Keratinocyte (primary cell): ENCODE results near the gene TP73. TPM values are rescaled to one million over a fixed set of nuclear protein-coding genes. Genes with fewer than 3 reads are reported as not detected.

Experiments
- DNase-seq: peaks from one replicate; pipeline ENCODE4 v3.0.0-alpha.2; 2011; ENCODE audit warnings: low read depth, missing footprints, low spot score
- FAIRE-seq: peaks from 2 replicates; lab custom pipeline; 2011; peaks lifted over from hg19 to GRCh38; lab: Jason Lieb, UNC
- H2AFZ ChIP-seq: 2 replicates; pipeline ENCODE4 v1.6.0; 2012; ENCODE audit warnings: low read length, control low read depth, inconsistent platforms; ENCODE audit not compliant: control insufficient read depth
- H3K27ac ChIP-seq: 2 replicates; pipeline ENCODE4 v1.5.1; 2011; ENCODE audit warnings: low read length; ENCODE audit not compliant: control insufficient read depth, insufficient read depth
- H3K27me3 ChIP-seq: 3 replicates; pipeline ENCODE4 v1.6.0; 2011; ENCODE audit warnings: low read length; ENCODE audit not compliant: control insufficient read depth, insufficient read depth; ENCODE audit errors: extremely low read depth
- H3K36me3 ChIP-seq, 2 experiments: 2 replicates in 1 of 2; 3 replicates in 1 of 2; pipeline ENCODE4 v1.5.1; 2011; ENCODE audit warnings: low read length in 2 of 2, mild to moderate bottlenecking in 1 of 2; ENCODE audit not compliant: control insufficient read depth in 2 of 2, insufficient read depth in 2 of 2; ENCODE audit errors: extremely low read depth in 1 of 2
- H3K4me1 ChIP-seq: 3 replicates; pipeline ENCODE4 v1.5.1; 2011; ENCODE audit warnings: low read length; ENCODE audit not compliant: control insufficient read depth, insufficient read depth; ENCODE audit errors: extremely low read depth
- H3K4me2 ChIP-seq: 3 replicates; pipeline ENCODE4 v1.6.0; 2011; ENCODE audit warnings: low read depth, low read length; ENCODE audit not compliant: control insufficient read depth, insufficient read depth; ENCODE audit errors: extremely low read depth
- H3K4me3 ChIP-seq, 3 experiments: fragments of 200-600 bp in 1 of 3; sonication (generic) in 1 of 3; 2 replicates in 2 of 3; 3 replicates in 1 of 3; pipeline ENCODE4 v1.5.1; 2011 to 2016; ENCODE audit warnings: low read length in 3 of 3, mild to moderate bottlenecking in 3 of 3, control low read depth in 2 of 3, inconsistent platforms in 1 of 3, low read depth in 1 of 3, mixed read lengths in 1 of 3, mixed run types in 1 of 3, moderate library complexity in 1 of 3; ENCODE audit not compliant: control insufficient read depth in 2 of 3, insufficient read depth in 2 of 3; ENCODE audit errors: extremely low read depth in 1 of 3
- H3K79me2 ChIP-seq: 2 replicates; pipeline ENCODE4 v1.6.0; 2012; ENCODE audit warnings: low read length; ENCODE audit not compliant: control insufficient read depth, insufficient read depth
- H3K9ac ChIP-seq: 3 replicates; pipeline ENCODE4 v1.6.0; 2011; ENCODE audit warnings: low read length; ENCODE audit not compliant: control insufficient read depth, insufficient read depth; ENCODE audit errors: extremely low read depth
- H3K9me1 ChIP-seq: 3 replicates; pipeline ENCODE4 v1.6.0; 2011; ENCODE audit warnings: low read length; ENCODE audit not compliant: control insufficient read depth, insufficient read depth; ENCODE audit errors: extremely low read depth
- H3K9me3 ChIP-seq: 2 replicates; pipeline ENCODE4 v1.5.1; 2012; ENCODE audit warnings: low read depth, low read length; ENCODE audit not compliant: control insufficient read depth
- H4K20me1 ChIP-seq: 3 replicates; pipeline ENCODE4 v1.6.0; 2011; ENCODE audit warnings: low read length; ENCODE audit not compliant: control insufficient read depth, insufficient read depth; ENCODE audit errors: extremely low read depth
- EZH2 ChIP-seq: IDR thresholded peaks from one replicate; pipeline ENCODE4 v1.6.1; 2012; ENCODE audit warnings: inconsistent platforms, mild to moderate bottlenecking, low read length, moderate library complexity
- dilution Hi-C: fragments of 300-500 bp; cut with MboI; formaldehyde crosslinking; loops from one replicate; pipeline ENCODE4 v1.7.0; 2020; ENCODE audit warnings: low sequenced_read_pairs; ENCODE audit not compliant: extremely low pct_ligation_motif_present
- polyA plus RNA-seq, 5 experiments: library from polyadenylated mRNA; depleted of rRNA in 3 of 5; stranded (reverse) in 3 of 5; stranded (forward) in 1 of 5; unstranded in 1 of 5; fragments of >200 nt; gene quantifications; 1 replicate in 1 of 5; 2 replicates in 3 of 5; 3 replicates in 1 of 5; pipeline versions ENCODE4 v1.2.1 to v1.2.3, GENCODE V29; 2011 to 2012; ENCODE audit warnings: missing spikeins in 2 of 5, low read depth in 1 of 5, low replicate concordance in 1 of 5
- TF ChIP-seq, protein P1 (sequence below), 3 experiments: IDR thresholded peaks in 1 of 3; conservative IDR thresholded peaks in 1 of 3; optimal IDR thresholded peaks in 1 of 3; 2 replicates in 2 of 3; 3 replicates in 1 of 3; pipeline versions ENCODE3 to v1.5.1; 2011; ENCODE audit warnings: low read length in 3 of 3, mild to moderate bottlenecking in 3 of 3, moderate library complexity in 2 of 3, control low read depth in 1 of 3, inconsistent platforms in 1 of 3; ENCODE audit not compliant: insufficient read depth in 2 of 3; ENCODE audit errors: extremely low read depth in 1 of 3

Gene TP73
- polyA plus RNA-seq, 1 donor (not counting 4 experiments of a cell fraction or from before 2014, with no cell fraction given), result 0.14 TPM

DNA sequence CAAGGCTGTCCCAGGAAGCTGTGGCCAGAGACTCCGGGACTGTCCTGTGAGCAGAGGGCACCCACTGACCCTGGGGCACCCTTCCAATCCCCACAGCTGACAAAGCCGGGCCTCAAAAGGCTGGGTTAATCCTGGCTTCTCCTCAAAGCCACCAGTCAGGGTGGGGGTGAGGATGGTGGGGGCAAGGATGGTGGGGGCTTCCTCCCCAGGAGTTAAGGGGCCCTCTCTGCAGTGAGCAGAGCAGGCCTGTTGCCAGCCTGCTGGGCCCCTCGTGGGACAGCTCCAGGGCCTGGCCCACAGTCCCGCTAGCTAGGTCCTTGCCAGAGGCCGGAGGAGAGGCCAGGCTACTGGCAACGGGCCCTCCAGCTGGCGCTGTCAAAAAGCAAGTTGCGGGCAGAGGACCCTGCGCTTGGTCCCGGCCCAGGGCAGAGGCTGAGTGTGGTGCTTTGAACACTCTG lies 62.0 kb downstream of the TP73 start:
- H3K4me3 ChIP-seq, result no peak overlapping the region
- H3K27ac ChIP-seq, result no peak overlapping the region
- no peak for FAIRE-seq
- H3K79me2 ChIP-seq, result no peaks in the 10 kb centered on the region
- peaks cover 2% of the 10 kb centered on the region for H3K9me1 ChIP-seq
- DNase-seq, result no peak
- H3K36me3 ChIP-seq, result no peaks in the 10 kb centered on the region
- dilution Hi-C loops, result no loop called here
- H2AFZ ChIP-seq, result no peak overlapping the region
- no peak overlapping the region for H3K4me2 ChIP-seq
- H3K9ac ChIP-seq, result no peak overlapping the region
- H3K4me1 ChIP-seq, result peaks cover 48% of the 10 kb centered on the region
- no peak for TF ChIP-seq EZH2
- TF ChIP-seq, protein P1, sequence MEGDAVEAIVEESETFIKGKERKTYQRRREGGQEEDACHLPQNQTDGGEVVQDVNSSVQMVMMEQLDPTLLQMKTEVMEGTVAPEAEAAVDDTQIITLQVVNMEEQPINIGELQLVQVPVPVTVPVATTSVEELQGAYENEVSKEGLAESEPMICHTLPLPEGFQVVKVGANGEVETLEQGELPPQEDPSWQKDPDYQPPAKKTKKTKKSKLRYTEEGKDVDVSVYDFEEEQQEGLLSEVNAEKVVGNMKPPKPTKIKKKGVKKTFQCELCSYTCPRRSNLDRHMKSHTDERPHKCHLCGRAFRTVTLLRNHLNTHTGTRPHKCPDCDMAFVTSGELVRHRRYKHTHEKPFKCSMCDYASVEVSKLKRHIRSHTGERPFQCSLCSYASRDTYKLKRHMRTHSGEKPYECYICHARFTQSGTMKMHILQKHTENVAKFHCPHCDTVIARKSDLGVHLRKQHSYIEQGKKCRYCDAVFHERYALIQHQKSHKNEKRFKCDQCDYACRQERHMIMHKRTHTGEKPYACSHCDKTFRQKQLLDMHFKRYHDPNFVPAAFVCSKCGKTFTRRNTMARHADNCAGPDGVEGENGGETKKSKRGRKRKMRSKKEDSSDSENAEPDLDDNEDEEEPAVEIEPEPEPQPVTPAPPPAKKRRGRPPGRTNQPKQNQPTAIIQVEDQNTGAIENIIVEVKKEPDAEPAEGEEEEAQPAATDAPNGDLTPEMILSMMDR (optimal IDR thresholded peaks at IDR 0.05 in 1 of 3, IDR thresholded peaks at IDR 0.05 in 1 of 3, conservative IDR thresholded peaks at IDR 0.05 in 1 of 3; ENCODE audit: extremely low read depth in 1 of 3, insufficient read depth in 2 of 3, low read length in 3 of 3), result no peak
- peaks cover 11% of the 10 kb centered on the region for H3K27me3 ChIP-seq
- no peaks in the 10 kb centered on the region for H4K20me1 ChIP-seq
- H3K9me3 ChIP-seq, result no peaks in the 10 kb centered on the region

GRCh38 chr1:3714814-3715213 lies 62.5 kb downstream of the TP73 start:
- no peak for TF ChIP-seq EZH2
- TF ChIP-seq, protein P1 (optimal IDR thresholded peaks at IDR 0.05 in 1 of 3, IDR thresholded peaks at IDR 0.05 in 1 of 3, conservative IDR thresholded peaks at IDR 0.05 in 1 of 3; ENCODE audit: extremely low read depth in 1 of 3, insufficient read depth in 2 of 3, low read length in 3 of 3), result no peak
- Histone ChIP-seq H3K9ac (no peak overlapping the region), H3K36me3 (no peaks in the 10 kb centered on the region), H3K4me3 (no peak overlapping the region), H3K79me2 (no peaks in the 10 kb centered on the region), H3K9me1 (peaks cover 2% of the 10 kb centered on the region), H3K4me2 (no peak overlapping the region), H3K27ac (no peak overlapping the region), H3K9me3 (no peaks in the 10 kb centered on the region), H2AFZ (no peak overlapping the region), H3K4me1 (peaks cover 48% of the 10 kb centered on the region), H3K27me3 (peaks cover 7% of the 10 kb centered on the region), H4K20me1 (no peaks in the 10 kb centered on the region)
- dilution Hi-C loops, result no loop called here
- FAIRE-seq (no peak), DNase-seq (no peak)
